AML-193 (cell line): ENCODE results near the gene KANSL1.

Source experiments
- DNase-seq, 2 experiments: peaks; one replicate each; lab custom pipeline; 2025; lab: John Stamatoyannopoulos, UW

KANSL1 gene

DNA sequence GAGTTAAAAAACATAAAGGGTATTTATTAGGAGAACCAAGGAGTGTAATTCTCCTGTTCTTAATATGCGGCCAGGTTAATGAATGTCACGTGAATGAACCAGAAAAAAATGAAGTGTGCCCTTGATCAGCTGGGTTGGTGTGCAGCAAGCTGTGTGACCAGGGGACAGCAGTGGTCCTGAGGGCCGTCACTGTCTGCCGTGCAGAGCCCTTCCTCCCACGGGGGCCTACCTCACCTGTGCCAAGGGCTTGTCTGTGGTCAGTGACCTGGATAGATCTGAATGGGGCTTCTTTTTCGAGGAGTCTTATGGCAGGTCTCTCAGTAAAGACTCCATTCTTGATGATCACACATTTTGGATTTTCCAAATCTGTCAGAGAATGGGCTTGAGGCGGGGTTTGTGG is 211.9 kb downstream of the KANSL1 start:
- no peak for DNase-seq

DNA sequence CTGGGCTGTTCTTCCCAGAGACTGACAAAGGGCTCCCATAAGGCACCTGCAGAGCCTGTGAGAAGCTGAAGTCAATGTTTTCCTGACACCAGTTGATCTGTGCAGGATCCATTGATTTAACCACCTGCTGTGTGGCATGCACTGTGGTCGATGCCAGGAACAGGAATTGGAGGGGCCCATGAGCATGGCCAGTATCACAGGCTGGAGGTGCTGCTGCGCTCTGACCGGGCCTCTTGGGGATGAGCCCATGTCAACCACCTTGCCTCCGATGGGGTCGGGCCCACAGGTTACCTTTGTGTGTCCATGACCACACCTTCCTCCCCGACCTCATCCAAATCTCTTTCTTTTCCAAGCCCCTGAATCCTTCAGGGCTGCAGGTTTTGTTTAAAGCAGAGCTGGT is 212.4 kb downstream of the KANSL1 start:
- DNase-seq = no peak
